Body of pancreas (tissue), 4 donors: ENCODE results near the gene PRR19.

Source experiments
- CTCF ChIP-seq, 7 experiments: fragments of 450-650 bp in 4 of 7; fragments of 200-600 bp in 3 of 7; sonication (generic) in 3 of 7; IDR thresholded peaks; one replicate each; pipeline ENCODE4 v1.5.1; 2016 to 2019; ENCODE audit warnings: antibody characterized with exemption in 7 of 7
- POLR2A ChIP-seq, 3 donors: fragments of 450-650 bp; IDR thresholded peaks; one replicate each; pipeline ENCODE4 v1.6.1; 2016; ENCODE audit warnings: antibody characterized with exemption in 3 of 3, mild to moderate bottlenecking in 2 of 3

GRCh38 chr19:42351079-42351735, 49.3 kb downstream of the PRR19 start:
- TF ChIP-seq CTCF (IDR thresholded peaks at IDR 0.05): no peak
- TF ChIP-seq POLR2A (IDR thresholded peaks at IDR 0.05): no peak
